Brain microvascular endothelial cell (primary cell): ENCODE measurements around the gene PPAN.

Experiments used
- DNase-seq: peaks from one replicate; pipeline ENCODE4 v3.0.0-alpha.2; 2020
- H3K27ac ChIP-seq: fragments of 250-450 bp; sonication (Bioruptor Pico); 2 replicates; pipeline ENCODE4 v1.5.1; 2020; ENCODE audit warnings: mild to moderate bottlenecking, moderate library complexity
- H3K27me3 ChIP-seq: fragments of 250-450 bp; sonication (Bioruptor Pico); replicated peaks from 2 replicates; pipeline ENCODE4 v1.5.1; 2020; ENCODE audit warnings: mild to moderate bottlenecking
- H3K36me3 ChIP-seq: fragments of 250-450 bp; sonication (Bioruptor Pico); replicated peaks from 2 replicates; pipeline ENCODE4 v1.5.1; 2020; ENCODE audit warnings: mild to moderate bottlenecking
- H3K4me3 ChIP-seq: 2 replicates; pipeline ENCODE4 v1.5.1; 2011; ENCODE audit warnings: low read depth, mild to moderate bottlenecking, control low read depth, low read length, moderate library complexity
- CTCF ChIP-seq: IDR thresholded peaks from 2 replicates; pipeline ENCODE4 v1.5.1; 2011; ENCODE audit warnings: low read depth, mild to moderate bottlenecking, moderate library complexity, low read length, control low read depth, inconsistent platforms; ENCODE audit errors: missing control alignments
- in situ Hi-C: cut with HindIII; loops from 2 replicates; pipeline ENCODE4 v1.10.0; 2017; ENCODE audit warnings: low sequenced_read_pairs, low pct_ligation_motif_present

Gene PPAN

GRCh38 chr19:10126213-10126639 lies 20.1 kb downstream of the PPAN start:
- Histone ChIP-seq H3K4me3 (no peak overlapping the region), H3K36me3 (peaks cover 7% of the 10 kb centered on the region), H3K27me3 (no peaks in the 10 kb centered on the region), H3K27ac (no peak overlapping the region)
- TF ChIP-seq CTCF = no peak
- in situ Hi-C loops = no loop called here
- DNase-seq = no peak

- H3K36me3 ChIP-seq = peaks cover 44% of the 10 kb centered on the region
- no peak for DNase-seq
- H3K27ac ChIP-seq = no peak overlapping the region
- H3K4me3 ChIP-seq = no peak overlapping the region
- no peak for TF ChIP-seq CTCF
- in situ Hi-C loops = no loop called here
- no peaks in the 10 kb centered on the region for H3K27me3 ChIP-seq
These were observed 26.7 kb downstream of the PPAN start for GRCh38 chr19:10132905-10133304.

- Histone ChIP-seq H3K27ac (no peak overlapping the region), H3K27me3 (no peaks in the 10 kb centered on the region), H3K4me3 (no peak overlapping the region), H3K36me3 (peaks cover 51% of the 10 kb centered on the region)
- TF ChIP-seq CTCF = no peak
- in situ Hi-C loops = no loop called here
- DNase-seq = no peak
These were observed 27.4 kb downstream of the PPAN start for GRCh38 chr19:10133596-10133995.

GRCh38 chr19:10134040-10134439 lies 27.9 kb downstream of the PPAN start:
- Histone ChIP-seq H3K36me3 (peaks cover 55% of the 10 kb centered on the region), H3K4me3 (no peak overlapping the region), H3K27ac (no peak overlapping the region), H3K27me3 (no peaks in the 10 kb centered on the region)
- TF ChIP-seq CTCF = no peak
- DNase-seq = no peak
- in situ Hi-C loops = no loop called here

GRCh38 chr19:10135551-10136334 lies 29.6 kb downstream of the PPAN start:
- Histone ChIP-seq H3K27me3 (no peaks in the 10 kb centered on the region), H3K36me3 (peaks cover 64% of the 10 kb centered on the region), H3K4me3 (no peak overlapping the region), H3K27ac (no peak overlapping the region)
- in situ Hi-C loops = no loop called here
- no peak for DNase-seq
- TF ChIP-seq CTCF = no peak

- no peak for DNase-seq
These were observed 30.8 kb downstream of the PPAN start for GRCh38 chr19:10136936-10137335.

More at GRCh38 chr19:10136936-10137335, 30.8 kb downstream of the PPAN start:
- Histone ChIP-seq H3K36me3 (peaks cover 74% of the 10 kb centered on the region), H3K27ac (no peak overlapping the region), H3K4me3 (no peak overlapping the region), H3K27me3 (no peaks in the 10 kb centered on the region)
- in situ Hi-C loops = no loop called here
- no peak for TF ChIP-seq CTCF
